ENCODE results near the gene DNMT3A.

Gene DNMT3A

GRCh38 chr2:25323610-25324189, 18.0 kb downstream of the DNMT3A start:
- DNase-seq, result no peak

GRCh38 chr2:25323042-25323514, 18.6 kb downstream of the DNMT3A start:
- no peak for DNase-seq

- no peak for DNase-seq
Measured at GRCh38 chr2:25322312-25322711, 19.4 kb downstream of the DNMT3A start.

- DNase-seq, result no peak
Measured at GRCh38 chr2:25320077-25320476, 21.6 kb downstream of the DNMT3A start.

- DNase-seq, result no peak
Measured at GRCh38 chr2:25316101-25316500, 25.6 kb downstream of the DNMT3A start.

GRCh38 chr2:25315316-25315680, 26.4 kb downstream of the DNMT3A start:
- no peak for DNase-seq

- DNase-seq, result no peak
Measured at GRCh38 chr2:25314514-25315315, 27.0 kb downstream of the DNMT3A start.

- no peak for DNase-seq
Measured at GRCh38 chr2:25313711-25314513, 27.8 kb downstream of the DNMT3A start.

GRCh38 chr2:25312958-25313710, 28.6 kb downstream of the DNMT3A start:
- no peak for DNase-seq

GRCh38 chr2:25311865-25312575, 29.7 kb downstream of the DNMT3A start:
- DNase-seq, result peak; percentile 25

- peak; percentile 91 for DNase-seq
Measured at GRCh38 chr2:25310965-25311864, 30.5 kb downstream of the DNMT3A start.

- DNase-seq, result no peak
Measured at GRCh38 chr2:25310709-25310964, 31.1 kb downstream of the DNMT3A start.

- peak; percentile 27 for DNase-seq
Measured at GRCh38 chr2:25309402-25309801, 32.3 kb downstream of the DNMT3A start.

GRCh38 chr2:25308599-25308998, 33.1 kb downstream of the DNMT3A start:
- DNase-seq, result no peak

GRCh38 chr2:25307949-25308557, 33.7 kb downstream of the DNMT3A start:
- DNase-seq, result no peak

- DNase-seq, result no peak
Measured at GRCh38 chr2:25306777-25307368, 34.9 kb downstream of the DNMT3A start.

- DNase-seq, result no peak
Measured at GRCh38 chr2:25305775-25306174, 36.0 kb downstream of the DNMT3A start.

GRCh38 chr2:25304826-25305596, 36.7 kb downstream of the DNMT3A start:
- no peak for DNase-seq

GRCh38 chr2:25304321-25304720, 37.4 kb downstream of the DNMT3A start:
- DNase-seq, result no peak

All from NCI-H774 (cell line).